Natural killer cell (primary cell): Measurements from ENCODE around the gene SPARCL1. TPM values are rescaled to one million over a fixed set of nuclear protein-coding genes. Genes with fewer than 3 reads are reported as not detected.

Experiments
- ATAC-seq, 3 donors: fragments of 150-1000 bp in 2 of 3; fragments of 200-7000 bp in 1 of 3; cut with Tn5 transposase; 1 replicate in 1 of 3; 2 replicates in 2 of 3; pipeline ENCODE4 v1.10.0; 2021; ENCODE audit warnings: mild to moderate bottlenecking in 2 of 3, moderate library complexity in 2 of 3
- DNase-seq, 2 donors: peaks; one replicate each; pipeline versions ENCODE4 v3.0.0 to v3.0.0-alpha.2; 2013 to 2021; ENCODE audit warnings: mixed read lengths in 1 of 2
- H3K27ac ChIP-seq: one replicate; pipeline ENCODE4 v1.5.1; 2013; ENCODE audit warnings: mild to moderate bottlenecking, low read length
- H3K27me3 ChIP-seq: one replicate; pipeline ENCODE4 v1.6.1; 2013; ENCODE audit warnings: low read length; ENCODE audit not compliant: control insufficient read depth, insufficient read depth
- H3K36me3 ChIP-seq: one replicate; pipeline ENCODE4 v1.6.1; 2013; ENCODE audit warnings: low read length; ENCODE audit not compliant: control insufficient read depth, insufficient read depth
- H3K4me1 ChIP-seq: one replicate; pipeline ENCODE4 v1.6.1; 2013; ENCODE audit warnings: low read length; ENCODE audit not compliant: control insufficient read depth, insufficient read depth
- H3K4me3 ChIP-seq: one replicate; pipeline ENCODE4 v1.5.1; 2013; ENCODE audit warnings: low read length
- H3K9me3 ChIP-seq: one replicate; pipeline ENCODE4 v1.6.1; 2013; ENCODE audit warnings: low read length; ENCODE audit not compliant: control insufficient read depth, insufficient read depth
- H3K27ac Mint-ChIP-seq, 2 donors: one replicate each; pipeline ENCODE4 v1.8.0; 2022; ENCODE audit warnings: mild to moderate bottlenecking in 2 of 2, mixed read lengths in 2 of 2, moderate library complexity in 1 of 2
- H3K27me3 Mint-ChIP-seq, 2 donors: one replicate each; pipeline ENCODE4 v1.8.0; 2022; ENCODE audit warnings: low read depth in 2 of 2, mixed read lengths in 2 of 2
- H3K36me3 Mint-ChIP-seq: one replicate; pipeline ENCODE4 v1.8.0; 2022; ENCODE audit warnings: mixed read lengths
- H3K4me1 Mint-ChIP-seq, 2 donors: one replicate each; pipeline ENCODE4 v1.8.0; 2022; ENCODE audit warnings: mixed read lengths in 2 of 2
- H3K4me3 Mint-ChIP-seq: one replicate; pipeline ENCODE4 v1.8.0; 2022; ENCODE audit warnings: mild to moderate bottlenecking, moderate library complexity, mixed read lengths
- H3K9me3 Mint-ChIP-seq, 2 donors: one replicate each; pipeline ENCODE4 v1.8.0; 2022; ENCODE audit warnings: mixed read lengths in 2 of 2
- WGBS: methylation state at CpG from one replicate; pipeline ENCODE4 v1.1.7; 2013; ENCODE audit warnings: missing lambda C conversion rate; ENCODE audit not compliant: insufficient coverage; 5-methylcytosine and 5-hydroxymethylcytosine counted together
- intact Hi-C: fragments of 100-400 bp; cut with micrococcal nuclease; formaldehyde crosslinking; loops from one replicate; pipeline ENCODE4 v1.14.2; 2022
- total RNA-seq, 4 donors: library from RNA; stranded (reverse); fragments of 120-200 nt in 1 of 4; gene quantifications; one replicate each; pipeline versions ENCODE4 v1.2.3 to v1.2.4, GENCODE V29; 2013 to 2022
- TF ChIP-seq, protein P1 (sequence below): fragments of 200-600 bp; IDR thresholded peaks from one replicate; pipeline ENCODE4 v1.8.0; 2022; ENCODE audit warnings: antibody characterized with exemption

SPARCL1 gene
- total RNA-seq, 3 donors from 2014 or later (not counting 1 experiment from before 2014, with no cell fraction given) = not detected

- H3K9me3 ChIP-seq = peaks cover 8% of the 10 kb centered on the region
- Mint-ChIP-seq H3K27me3 (no peaks in the 10 kb centered on the region), H3K4me3 (no peak overlapping the region), H3K36me3 (peaks cover 9% of the 10 kb centered on the region), H3K27ac (no peak overlapping the region), H3K9me3 (peaks cover 0 to 8% of the 10 kb centered on the region in 2 donors), H3K4me1 (no peaks in the 10 kb centered on the region)
- no peaks in the 10 kb centered on the region for H3K4me1 ChIP-seq
- TF ChIP-seq, protein P1, sequence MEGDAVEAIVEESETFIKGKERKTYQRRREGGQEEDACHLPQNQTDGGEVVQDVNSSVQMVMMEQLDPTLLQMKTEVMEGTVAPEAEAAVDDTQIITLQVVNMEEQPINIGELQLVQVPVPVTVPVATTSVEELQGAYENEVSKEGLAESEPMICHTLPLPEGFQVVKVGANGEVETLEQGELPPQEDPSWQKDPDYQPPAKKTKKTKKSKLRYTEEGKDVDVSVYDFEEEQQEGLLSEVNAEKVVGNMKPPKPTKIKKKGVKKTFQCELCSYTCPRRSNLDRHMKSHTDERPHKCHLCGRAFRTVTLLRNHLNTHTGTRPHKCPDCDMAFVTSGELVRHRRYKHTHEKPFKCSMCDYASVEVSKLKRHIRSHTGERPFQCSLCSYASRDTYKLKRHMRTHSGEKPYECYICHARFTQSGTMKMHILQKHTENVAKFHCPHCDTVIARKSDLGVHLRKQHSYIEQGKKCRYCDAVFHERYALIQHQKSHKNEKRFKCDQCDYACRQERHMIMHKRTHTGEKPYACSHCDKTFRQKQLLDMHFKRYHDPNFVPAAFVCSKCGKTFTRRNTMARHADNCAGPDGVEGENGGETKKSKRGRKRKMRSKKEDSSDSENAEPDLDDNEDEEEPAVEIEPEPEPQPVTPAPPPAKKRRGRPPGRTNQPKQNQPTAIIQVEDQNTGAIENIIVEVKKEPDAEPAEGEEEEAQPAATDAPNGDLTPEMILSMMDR = no peak
- ATAC-seq (no peak), DNase-seq (no peak)
- no peak overlapping the region for H3K27ac ChIP-seq
- H3K36me3 ChIP-seq = no peaks in the 10 kb centered on the region
- WGBS = 79% methylated on average over 2 of the region's 3 CpGs
- H3K4me3 ChIP-seq = no peak overlapping the region
- intact Hi-C loops = no loop called here
- no peaks in the 10 kb centered on the region for H3K27me3 ChIP-seq
These were observed 3.4 kb downstream of the SPARCL1 start for GRCh38 chr4:87525636-87526295.

- H3K9me3 ChIP-seq = peaks cover 8% of the 10 kb centered on the region
- H3K36me3 Mint-ChIP-seq = peaks cover 9% of the 10 kb centered on the region
- no peak for ATAC-seq
- no peaks in the 10 kb centered on the region for H3K27me3 Mint-ChIP-seq
- H3K27me3 ChIP-seq = no peaks in the 10 kb centered on the region
- no peaks in the 10 kb centered on the region for H3K4me1 ChIP-seq
- H3K4me3 ChIP-seq = no peak overlapping the region
- intact Hi-C loops = no loop called here
- TF ChIP-seq, protein P1 = no peak
- no peak overlapping the region for H3K27ac ChIP-seq
- H3K4me3 Mint-ChIP-seq = no peak overlapping the region
- H3K27ac Mint-ChIP-seq = no peak overlapping the region
- WGBS = 70% methylated on average over 2 of the region's 2 CpGs
- H3K9me3 Mint-ChIP-seq = peaks cover 0 to 8% of the 10 kb centered on the region in 2 donors
- H3K4me1 Mint-ChIP-seq = no peaks in the 10 kb centered on the region
- no peaks in the 10 kb centered on the region for H3K36me3 ChIP-seq
- no peak for DNase-seq
These were observed 4.7 kb downstream of the SPARCL1 start for GRCh38 chr4:87524456-87524855.

GRCh38 chr4:87523307-87523706 is 5.9 kb downstream of the SPARCL1 start:
- H3K36me3 Mint-ChIP-seq = peaks cover 9% of the 10 kb centered on the region
- H3K4me3 ChIP-seq = no peak overlapping the region
- no peak for DNase-seq
- H3K4me3 Mint-ChIP-seq = no peak overlapping the region
- TF ChIP-seq, protein P1 = no peak
- H3K4me1 ChIP-seq = no peaks in the 10 kb centered on the region
- 89% methylated on average over 3 of the region's 4 CpGs for WGBS
- no peaks in the 10 kb centered on the region for H3K27me3 Mint-ChIP-seq
- no peak overlapping the region for H3K27ac ChIP-seq
- intact Hi-C loops = no loop called here
- H3K9me3 ChIP-seq = peaks cover 8% of the 10 kb centered on the region
- no peaks in the 10 kb centered on the region for H3K4me1 Mint-ChIP-seq
- ATAC-seq = no peak
- no peaks in the 10 kb centered on the region for H3K27me3 ChIP-seq
- no peaks in the 10 kb centered on the region for H3K36me3 ChIP-seq
- no peak overlapping the region for H3K27ac Mint-ChIP-seq
- H3K9me3 Mint-ChIP-seq = peaks cover 0 to 8% of the 10 kb centered on the region in 2 donors
